BLaER1 treated with 17β-estradiol and CSF1 and Interleukin-3, amounts not matched to agents 10 nM and 100 nM (cell line): ENCODE data around the gene CHRNA7.

Source experiments
- H3K27ac ChIP-seq, 11 experiments: shearing (Covaris generic); formaldehyde crosslinking; 2 replicates each; pipeline ENCODE4 v1.8.1; 2022
- H3K27me3 ChIP-seq, 11 experiments: shearing (Covaris generic); formaldehyde crosslinking; 2 replicates each; pipeline ENCODE4 v1.8.1; 2022
- H3K36me3 ChIP-seq, 11 experiments: shearing (Covaris generic); formaldehyde crosslinking; 2 replicates each; pipeline ENCODE4 v1.8.1; 2022
- H3K4me1 ChIP-seq, 10 experiments: shearing (Covaris generic); formaldehyde crosslinking; 2 replicates each; pipeline ENCODE4 v1.8.1; 2022
- H3K4me2 ChIP-seq, 11 experiments: shearing (Covaris generic); formaldehyde crosslinking; 2 replicates each; pipeline ENCODE4 v1.8.1; 2022
- H3K4me3 ChIP-seq, 10 experiments: shearing (Covaris generic); formaldehyde crosslinking; 2 replicates each; pipeline ENCODE4 v1.8.1; 2022
- H3K9ac ChIP-seq, 11 experiments: shearing (Covaris generic); formaldehyde crosslinking; 2 replicates each; pipeline ENCODE4 v1.8.1; 2022
- H3K9me3 ChIP-seq, 11 experiments: shearing (Covaris generic); formaldehyde crosslinking; replicated peaks in 1 of 11; 2 replicates each; pipeline ENCODE4 v1.8.1; 2022
- H4K20me1 ChIP-seq, 11 experiments: shearing (Covaris generic); formaldehyde crosslinking; 2 replicates each; pipeline ENCODE4 v1.8.1; 2022
- Cebpa-rat ChIP-seq, 11 experiments: shearing (Covaris generic); IDR thresholded peaks; 2 replicates each; pipeline ENCODE4 v1.8.1; 2022

The CHRNA7 gene

DNA sequence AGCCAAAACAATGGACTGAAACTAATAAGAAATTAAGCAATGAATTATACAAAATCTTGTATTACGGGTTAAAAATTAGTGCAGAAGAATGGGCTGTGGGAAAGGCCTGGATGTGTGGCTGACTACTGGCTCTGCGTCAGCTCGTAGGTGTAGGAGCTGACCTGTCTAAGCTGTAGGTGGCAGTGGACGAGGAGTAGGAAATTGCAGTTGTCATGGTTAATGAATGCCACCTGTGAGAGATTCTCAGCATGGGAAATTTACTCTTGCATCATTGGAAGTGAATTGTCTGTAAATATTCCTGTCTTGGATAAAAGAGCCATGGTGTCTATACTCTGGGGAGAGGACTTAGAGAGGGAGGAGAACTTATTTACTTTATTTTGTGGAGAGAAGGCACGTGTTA lies 23.4 kb downstream of the CHRNA7 start:
- Histone ChIP-seq H4K20me1 (no peaks in the 10 kb centered on the region), H3K4me2 (no peak overlapping the region), H3K27me3 (no peaks in the 10 kb centered on the region), H3K9ac (no peak overlapping the region), H3K4me3 (no peak overlapping the region), H3K9me3 (peaks cover 0 to 14% (median 12%) of the 10 kb centered on the region in 11 experiments; a peak in 19 of 22 replicates), H3K27ac (no peak overlapping the region), H3K36me3 (no peaks in the 10 kb centered on the region), H3K4me1 (peaks cover 0 to 5% (median 0%) of the 10 kb centered on the region in 10 experiments; a peak in 4 of 20 replicates)
- TF ChIP-seq Cebpa-rat (IDR thresholded peaks at IDR 0.05), result no peak

DNA sequence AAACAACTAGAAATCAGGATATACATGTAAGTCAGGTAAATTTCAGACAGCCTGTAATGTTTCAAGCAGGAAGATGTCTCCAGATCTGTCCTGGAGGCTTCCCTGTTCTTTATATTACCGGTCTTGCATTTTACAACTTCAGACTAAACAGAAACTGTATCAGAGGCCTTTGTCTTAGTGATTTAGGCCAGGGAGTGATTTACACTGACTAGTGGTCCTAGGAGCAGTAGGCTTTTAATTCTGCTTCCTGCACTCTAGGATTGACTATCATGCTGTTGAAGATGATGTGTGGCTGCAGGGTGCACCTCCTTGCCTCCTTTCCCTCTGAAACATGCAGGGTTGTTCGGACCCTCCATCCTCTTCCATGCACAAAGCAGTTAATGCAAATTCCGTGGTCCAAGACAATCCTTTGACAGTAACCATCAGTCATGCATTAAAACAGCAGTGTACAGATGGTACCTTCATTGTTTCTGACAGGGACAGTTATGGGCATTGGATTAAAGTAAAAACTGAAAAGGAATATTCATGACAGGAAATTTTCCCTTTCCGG lies 27.6 kb downstream of the CHRNA7 start:
- Histone ChIP-seq H3K4me2 (0 out of 22 replicates have a peak overlapping the region, but pooled peaks of 1 of the 11 experiments have one; percentile 20), H3K4me1 (peaks cover 0 to 5% (median 0%) of the 10 kb centered on the region in 10 experiments; a peak in 4 of 20 replicates), H3K36me3 (no peaks in the 10 kb centered on the region), H4K20me1 (no peaks in the 10 kb centered on the region), H3K9me3 (no peaks in the 10 kb centered on the region), H3K27ac (no peak overlapping the region), H3K27me3 (no peaks in the 10 kb centered on the region), H3K9ac (no peak overlapping the region), H3K4me3 (no peak overlapping the region)
- no peak for TF ChIP-seq Cebpa-rat (IDR thresholded peaks at IDR 0.05)

DNA sequence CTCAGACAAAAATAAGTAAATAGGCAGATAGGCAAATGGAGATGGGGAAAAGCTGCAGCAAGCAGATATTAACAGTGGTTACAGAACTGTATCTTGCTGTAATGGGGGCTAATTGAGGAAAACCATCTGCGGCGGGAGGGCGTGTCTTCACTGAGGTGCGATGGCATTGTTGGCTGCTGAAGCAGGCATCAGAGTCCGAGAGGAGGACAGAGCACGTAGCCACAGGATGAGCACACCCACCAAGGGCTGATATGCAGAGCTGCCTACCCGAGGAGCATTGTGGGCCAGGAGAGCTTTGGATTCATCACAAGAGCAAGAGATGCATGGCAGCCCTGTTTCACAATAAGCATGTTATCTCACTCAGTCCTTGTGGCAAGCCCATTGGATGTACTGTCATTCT lies 30.4 kb downstream of the CHRNA7 start:
- TF ChIP-seq Cebpa-rat (IDR thresholded peaks at IDR 0.05), result no peak

DNA sequence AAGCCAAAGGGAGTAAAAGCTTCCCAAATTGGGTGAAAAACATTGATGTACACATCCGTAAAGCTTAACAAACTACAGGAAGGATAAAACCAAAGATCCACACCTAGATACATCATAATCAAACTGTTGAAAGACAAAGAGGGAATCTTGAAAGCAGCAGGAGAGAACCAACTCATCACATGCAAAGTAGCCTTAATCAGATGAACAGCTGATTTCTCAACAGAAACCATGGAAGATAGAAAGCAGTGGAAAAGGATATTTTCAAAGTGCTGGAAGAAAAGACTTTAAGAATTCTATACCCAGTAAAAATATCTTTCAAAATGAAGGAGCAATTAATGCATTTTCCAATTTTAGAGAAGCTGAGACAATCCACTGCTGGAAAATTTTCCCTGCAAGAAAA lies 36.8 kb downstream of the CHRNA7 start:
- Histone ChIP-seq H3K9me3 (peaks cover 36 to 45% (median 40%) of the 10 kb centered on the region in 11 experiments), H3K9ac (no peak overlapping the region), H3K4me2 (no peak overlapping the region), H3K36me3 (no peaks in the 10 kb centered on the region), H3K27me3 (no peaks in the 10 kb centered on the region), H3K27ac (no peak overlapping the region), H4K20me1 (no peaks in the 10 kb centered on the region), H3K4me3 (no peak overlapping the region; a peak in 1 of 20 replicates), H3K4me1 (no peaks in the 10 kb centered on the region)
- TF ChIP-seq Cebpa-rat (IDR thresholded peaks at IDR 0.05), result no peak

More for the DNA sequence above, 30.4 kb downstream of the CHRNA7 start:
- H3K27ac ChIP-seq, result no peak overlapping the region
- no peak overlapping the region for H3K4me2 ChIP-seq
- H3K9ac ChIP-seq, result no peak overlapping the region
- no peaks in the 10 kb centered on the region for H3K36me3 ChIP-seq
- no peaks in the 10 kb centered on the region for H3K27me3 ChIP-seq
- H3K4me1 ChIP-seq, result peaks cover 0 to 5% (median 0%) of the 10 kb centered on the region in 10 experiments; a peak in 3 of 20 replicates
- peaks cover 3 to 8% (median 6%) of the 10 kb centered on the region in 11 experiments for H3K9me3 ChIP-seq
- H3K4me3 ChIP-seq, result no peak overlapping the region
- H4K20me1 ChIP-seq, result no peaks in the 10 kb centered on the region

DNA sequence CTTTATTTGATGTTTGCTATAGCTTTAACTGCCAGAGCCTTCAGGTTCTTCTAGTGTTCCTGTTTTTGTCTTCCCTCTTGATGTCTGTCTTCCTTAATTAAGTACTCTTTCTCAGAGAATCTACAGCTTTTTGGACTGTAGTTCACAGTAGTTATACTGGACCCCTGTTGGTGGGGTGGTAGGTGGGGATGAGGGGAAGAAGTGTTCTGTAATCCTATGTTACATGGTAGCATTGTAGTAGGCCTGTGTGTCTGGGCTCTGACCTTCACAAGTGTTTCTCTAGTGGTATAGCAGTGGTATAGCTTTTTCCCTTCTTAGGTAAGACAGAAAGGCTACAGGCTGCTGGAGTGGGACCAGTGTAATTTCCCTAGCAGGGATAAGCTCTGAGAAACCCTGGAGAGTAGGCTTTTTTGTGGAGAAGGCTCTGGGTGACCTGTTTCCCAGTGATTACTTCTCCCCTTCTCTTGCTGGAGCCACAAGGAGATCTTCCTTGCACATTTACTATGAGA lies 59.6 kb downstream of the CHRNA7 start:
- Histone ChIP-seq H3K4me3 (no peak overlapping the region), H3K27ac (peak overlapping the region in 2 of 11 experiments; percentile 10 to 38; a peak in 2 of 22 replicates), H3K4me1 (peaks cover 0 to 28% (median 0%) of the 10 kb centered on the region in 10 experiments; a peak in 4 of 20 replicates), H3K9ac (no peak overlapping the region), H3K27me3 (no peaks in the 10 kb centered on the region), H3K4me2 (peak overlapping the region in 2 of 11 experiments; percentile 43 to 55; a peak in 4 of 22 replicates), H4K20me1 (no peaks in the 10 kb centered on the region), H3K36me3 (no peaks in the 10 kb centered on the region), H3K9me3 (peaks cover 0 to 12% (median 9%) of the 10 kb centered on the region in 11 experiments; a peak in 13 of 22 replicates)
- no peak for TF ChIP-seq Cebpa-rat (IDR thresholded peaks at IDR 0.05)

DNA sequence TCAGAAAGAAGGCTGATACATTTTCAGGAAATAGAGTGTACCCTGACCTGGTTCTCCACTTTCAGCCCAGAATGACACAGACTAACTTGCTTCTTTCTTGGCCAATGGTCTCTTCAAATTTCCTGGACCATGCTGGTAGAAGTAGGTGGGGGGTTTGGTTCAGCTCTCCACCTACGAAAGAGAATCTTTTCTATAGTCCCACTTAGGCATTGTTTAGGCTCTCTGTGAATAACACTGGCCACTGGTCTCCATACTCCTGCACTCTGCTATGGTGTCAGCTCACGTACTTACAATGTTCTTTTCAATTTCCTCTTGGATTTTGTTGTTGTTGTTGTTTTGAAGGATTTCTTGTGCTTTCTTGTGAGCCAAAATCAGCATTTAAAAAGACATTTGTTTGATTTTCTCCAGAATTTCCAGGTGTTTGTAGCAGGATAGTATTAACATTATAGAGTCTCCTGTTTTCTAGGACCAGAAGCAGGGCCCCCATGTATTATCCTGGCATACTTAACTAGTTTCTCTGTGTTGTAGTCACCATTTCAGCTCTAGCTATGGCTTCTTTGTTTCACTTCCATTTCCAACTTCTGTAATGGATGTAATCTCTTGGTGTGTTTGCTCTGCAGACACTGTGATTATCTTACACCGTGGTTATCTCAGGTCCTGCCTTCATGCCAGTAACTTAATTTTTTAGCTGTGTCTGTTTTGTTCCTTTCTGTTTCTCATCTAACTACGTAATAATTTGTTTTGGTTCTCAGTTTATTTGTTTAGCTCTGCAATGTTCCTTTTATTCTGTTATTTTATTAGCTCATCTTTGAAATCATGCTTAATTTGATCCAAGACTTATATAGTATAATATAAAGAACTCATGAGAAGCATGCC lies 61.4 kb downstream of the CHRNA7 start:
- Histone ChIP-seq H3K36me3 (no peaks in the 10 kb centered on the region), H3K9ac (no peak overlapping the region), H4K20me1 (no peaks in the 10 kb centered on the region), H3K27ac (no peak overlapping the region; a peak in 1 of 22 replicates), H3K27me3 (no peaks in the 10 kb centered on the region), H3K4me1 (peaks cover 0 to 28% (median 0%) of the 10 kb centered on the region in 10 experiments; a peak in 4 of 20 replicates), H3K4me2 (peak overlapping the region in 2 of 11 experiments; percentile 32 to 43; a peak in 3 of 22 replicates), H3K4me3 (no peak overlapping the region), H3K9me3 (peaks cover 0 to 12% (median 9%) of the 10 kb centered on the region in 11 experiments; a peak in 13 of 22 replicates)
- TF ChIP-seq Cebpa-rat (IDR thresholded peaks at IDR 0.05), result no peak

DNA sequence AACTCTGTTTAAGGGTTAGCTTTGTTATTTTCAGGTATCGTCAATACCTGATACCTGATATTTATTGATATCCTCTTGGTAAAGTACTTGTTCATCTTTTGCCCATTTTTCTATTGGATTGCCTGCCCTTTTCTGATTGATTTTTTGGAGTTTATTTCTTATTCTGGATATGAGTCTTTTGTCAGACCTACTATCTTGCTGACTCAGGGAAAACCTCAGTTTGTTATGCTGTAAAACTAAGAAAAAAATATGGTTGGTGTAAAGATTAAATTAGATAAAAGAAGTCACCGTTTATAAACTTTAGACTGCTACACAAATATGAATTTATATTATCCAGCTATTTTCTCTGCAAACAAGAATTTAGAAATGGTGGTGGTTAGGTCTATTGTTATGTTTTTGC lies 65.9 kb downstream of the CHRNA7 start:
- no peak for TF ChIP-seq Cebpa-rat (IDR thresholded peaks at IDR 0.05)
- no peak overlapping the region for H3K9ac ChIP-seq
- H3K4me1 ChIP-seq, result peaks cover 0 to 12% (median 0%) of the 10 kb centered on the region in 10 experiments; a peak in 5 of 20 replicates
- H3K36me3 ChIP-seq, result no peaks in the 10 kb centered on the region
- H4K20me1 ChIP-seq, result no peaks in the 10 kb centered on the region
- H3K4me3 ChIP-seq, result no peak overlapping the region
- no peaks in the 10 kb centered on the region for H3K9me3 ChIP-seq
- no peak overlapping the region for H3K4me2 ChIP-seq
- H3K27ac ChIP-seq, result no peak overlapping the region
- no peaks in the 10 kb centered on the region for H3K27me3 ChIP-seq

DNA sequence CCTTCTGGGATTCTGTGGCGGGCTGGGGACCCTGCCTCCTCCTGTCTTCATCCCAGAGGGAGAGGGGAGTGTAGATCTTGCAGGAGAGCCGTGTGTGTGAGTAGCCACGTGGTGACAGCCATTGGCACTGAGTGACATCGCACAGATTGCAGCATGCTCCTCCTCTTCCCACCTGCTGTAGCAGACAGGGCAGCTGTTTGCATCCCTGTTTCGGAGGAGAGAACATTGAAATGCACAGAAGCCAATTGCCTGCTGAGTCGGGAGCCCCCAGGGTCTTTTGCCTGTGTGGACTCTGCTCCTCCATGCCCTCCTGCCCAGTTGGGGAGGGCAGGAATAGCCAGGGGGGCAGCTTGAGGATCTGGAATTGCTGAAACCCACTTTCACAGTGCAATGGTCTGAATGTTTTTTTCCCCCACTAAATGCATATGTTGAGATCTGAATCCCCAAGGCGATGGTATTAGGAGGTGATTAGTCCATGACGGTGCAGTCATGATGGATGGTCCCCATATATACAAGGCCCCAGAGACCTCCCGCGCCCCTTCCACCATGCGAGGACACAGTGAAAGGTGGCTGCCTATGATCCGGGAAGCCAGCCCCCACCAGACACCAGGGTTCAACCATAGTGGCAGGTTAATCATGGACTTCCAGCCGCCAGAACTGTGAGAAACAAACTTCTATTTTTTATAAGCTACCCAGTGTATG lies 66.8 kb downstream of the CHRNA7 start:
- Histone ChIP-seq H3K4me1 (peaks cover 0 to 6% (median 0%) of the 10 kb centered on the region in 10 experiments; a peak in 5 of 20 replicates), H3K36me3 (no peaks in the 10 kb centered on the region), H3K27ac (no peak overlapping the region), H3K27me3 (no peaks in the 10 kb centered on the region), H3K4me2 (no peak overlapping the region), H3K9ac (no peak overlapping the region), H3K9me3 (no peaks in the 10 kb centered on the region), H4K20me1 (no peaks in the 10 kb centered on the region), H3K4me3 (no peak overlapping the region)
- no peak for TF ChIP-seq Cebpa-rat (IDR thresholded peaks at IDR 0.05)
